ENCODE measurements around the gene TMED8.
"Not testable (repeated sequence)": the region's sequence is repeated elsewhere in the genome, so short reads cannot be mapped to it uniquely, and the experiment has no call there.

Gene TMED8

DNA sequence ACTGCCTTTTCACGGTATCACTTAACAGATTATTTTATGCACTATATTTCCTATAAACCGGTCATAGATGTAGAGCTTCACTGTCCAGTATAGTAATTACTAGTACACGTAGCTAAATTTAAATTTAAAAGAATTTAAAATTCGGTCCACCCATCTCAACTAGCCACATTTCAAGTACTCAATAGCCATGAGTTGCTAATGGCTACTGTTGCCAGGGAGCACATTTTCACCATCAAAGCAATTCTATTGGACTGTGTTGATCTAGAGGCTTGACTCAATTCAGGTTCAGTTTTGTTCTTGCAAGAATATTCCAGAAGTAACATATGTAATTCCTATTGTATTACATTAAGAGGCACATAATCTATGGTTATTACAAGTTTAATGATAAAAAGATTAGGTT, 20.0 kb downstream of the TMED8 start:
- no peak for DNase-seq

DNA sequence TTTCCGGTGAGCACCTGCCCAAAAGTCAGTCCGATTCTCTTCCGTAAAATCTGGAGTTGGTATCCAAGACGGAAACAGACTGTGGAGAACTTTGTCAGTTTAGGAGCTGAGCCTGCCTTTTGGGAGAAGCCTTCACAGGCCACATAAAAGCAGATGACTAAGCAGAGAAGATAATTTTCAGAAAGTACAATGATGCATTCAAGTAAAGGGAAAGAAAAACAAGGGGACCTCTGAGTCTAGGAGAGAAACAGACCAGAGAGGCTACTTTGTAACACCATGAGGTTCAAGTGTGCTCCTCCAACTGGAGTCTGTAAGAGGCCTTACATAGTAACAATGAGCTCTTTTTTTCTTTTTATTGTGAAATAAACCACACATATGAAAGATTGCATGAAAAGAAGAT, 21.1 kb downstream of the TMED8 start:
- no peak for DNase-seq

DNA sequence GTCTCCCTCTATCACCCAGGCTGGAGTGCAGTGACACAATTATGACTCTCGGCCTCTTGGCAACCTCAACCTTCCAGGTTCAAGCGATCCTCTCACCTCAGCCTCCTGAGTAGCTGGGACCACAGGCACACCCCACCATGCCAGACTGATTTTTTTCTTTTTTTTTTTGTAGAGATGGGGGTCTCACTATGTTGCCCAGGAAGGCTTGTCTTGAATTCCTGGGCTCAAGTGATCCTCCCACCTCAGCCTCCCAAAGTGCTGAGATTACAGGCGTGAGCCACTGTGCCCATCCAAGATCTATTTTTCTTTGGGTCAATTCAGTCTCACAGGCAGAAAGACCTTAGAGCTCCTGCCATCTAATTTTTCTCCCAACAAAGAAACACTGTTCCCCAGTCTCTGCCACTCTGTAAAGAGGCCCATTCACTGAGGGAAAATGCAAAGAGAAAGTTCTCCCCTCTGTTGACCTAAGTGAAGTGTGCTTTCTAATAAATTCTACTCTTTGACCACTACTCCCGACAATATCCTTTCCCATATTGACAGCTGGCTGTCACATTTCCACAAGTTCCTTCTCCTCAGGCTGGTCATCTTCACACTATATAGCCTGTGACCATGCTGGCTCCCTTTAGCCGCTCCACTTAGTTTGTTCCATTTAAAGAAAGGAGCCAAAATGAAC, 23.3 kb downstream of the TMED8 start:
- DNase-seq: no peak

DNA sequence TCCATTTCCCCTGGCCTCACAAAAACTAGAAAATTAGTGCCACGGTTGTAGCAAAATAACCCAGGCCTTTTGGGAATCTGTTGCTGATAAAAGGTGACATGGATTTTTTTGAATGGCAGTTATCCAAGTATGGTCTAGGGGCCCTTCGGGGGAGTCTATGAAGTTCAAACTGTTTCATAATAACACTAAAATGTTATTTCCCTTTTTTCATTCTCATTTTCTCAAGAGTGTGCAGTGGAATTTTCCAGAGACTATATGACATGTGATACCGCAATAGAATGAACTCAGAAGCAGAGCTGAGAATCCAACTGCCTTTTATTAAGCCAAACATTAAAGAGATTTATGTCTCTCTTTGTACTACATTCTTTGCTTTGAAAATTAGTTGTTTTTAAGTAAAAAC, 29.1 kb downstream of the TMED8 start:
- DNase-seq: no peak

DNA sequence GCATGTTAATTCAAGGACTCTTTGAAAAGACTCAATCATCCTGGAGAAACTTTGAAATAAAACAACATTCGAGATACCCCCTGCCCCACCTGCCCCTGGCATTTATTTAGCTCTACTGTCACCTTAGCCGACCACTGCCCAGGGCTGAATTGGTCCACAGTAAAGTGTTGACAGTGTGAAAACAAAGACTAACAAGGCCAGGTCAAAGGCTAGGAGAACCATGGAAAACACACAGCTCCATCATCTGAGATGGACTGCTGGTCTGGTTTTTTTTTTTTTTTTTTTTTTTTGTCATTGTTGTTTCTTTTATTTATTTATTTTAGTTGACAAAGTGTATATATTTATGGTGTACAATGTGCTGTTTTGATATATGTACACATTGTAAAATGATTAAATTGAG, 30.4 kb downstream of the TMED8 start:
- DNase-seq: no peak

DNA sequence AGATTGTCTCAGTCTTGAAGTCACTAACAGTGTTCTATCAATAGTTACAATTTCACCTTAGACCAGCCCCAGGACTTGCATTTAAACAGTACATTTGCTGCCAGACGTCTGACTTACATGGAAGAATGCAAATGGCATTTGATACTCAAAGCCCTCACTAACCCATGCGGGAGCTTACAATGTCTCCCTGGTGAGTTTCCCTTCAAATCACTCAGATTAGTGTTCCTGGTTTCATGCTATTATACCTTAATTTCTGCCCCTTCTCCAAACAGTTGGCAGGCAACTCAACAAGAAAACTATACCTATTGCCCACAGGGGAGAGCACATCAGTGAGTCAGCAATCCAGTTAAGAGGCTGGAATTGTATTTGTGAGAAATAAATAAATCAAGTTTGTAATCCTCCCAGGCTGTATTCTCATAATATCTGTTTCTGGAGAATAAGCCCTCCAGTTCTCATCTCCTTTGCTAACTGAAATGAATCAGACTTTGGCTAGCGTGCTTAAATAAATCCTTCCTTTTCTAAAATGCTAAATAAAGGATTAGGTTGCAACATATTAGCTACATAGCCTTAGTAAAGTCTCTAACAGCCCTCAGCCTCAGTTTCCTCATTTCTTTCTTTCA, 32.4 kb downstream of the TMED8 start:
- no peak for DNase-seq

DNA sequence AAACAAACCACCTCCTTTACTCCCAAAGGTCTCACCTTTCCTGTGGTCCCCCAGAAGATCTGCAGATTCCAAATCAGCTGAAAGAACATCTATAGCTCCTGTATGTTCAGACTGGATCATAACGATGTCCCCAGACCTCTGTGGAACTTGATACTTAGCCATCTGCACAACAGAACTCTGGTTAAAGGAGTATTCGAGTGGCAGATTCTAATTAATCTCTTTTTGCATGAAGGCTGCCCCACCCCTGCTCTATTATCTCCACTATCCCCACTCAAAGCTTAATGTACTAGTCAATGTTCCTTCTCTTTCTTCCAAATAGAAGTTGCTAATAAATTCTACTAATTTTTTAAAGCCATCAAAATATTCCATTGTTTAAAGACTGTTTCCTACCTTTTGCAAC, 33.2 kb downstream of the TMED8 start:
- no peak for DNase-seq

DNA sequence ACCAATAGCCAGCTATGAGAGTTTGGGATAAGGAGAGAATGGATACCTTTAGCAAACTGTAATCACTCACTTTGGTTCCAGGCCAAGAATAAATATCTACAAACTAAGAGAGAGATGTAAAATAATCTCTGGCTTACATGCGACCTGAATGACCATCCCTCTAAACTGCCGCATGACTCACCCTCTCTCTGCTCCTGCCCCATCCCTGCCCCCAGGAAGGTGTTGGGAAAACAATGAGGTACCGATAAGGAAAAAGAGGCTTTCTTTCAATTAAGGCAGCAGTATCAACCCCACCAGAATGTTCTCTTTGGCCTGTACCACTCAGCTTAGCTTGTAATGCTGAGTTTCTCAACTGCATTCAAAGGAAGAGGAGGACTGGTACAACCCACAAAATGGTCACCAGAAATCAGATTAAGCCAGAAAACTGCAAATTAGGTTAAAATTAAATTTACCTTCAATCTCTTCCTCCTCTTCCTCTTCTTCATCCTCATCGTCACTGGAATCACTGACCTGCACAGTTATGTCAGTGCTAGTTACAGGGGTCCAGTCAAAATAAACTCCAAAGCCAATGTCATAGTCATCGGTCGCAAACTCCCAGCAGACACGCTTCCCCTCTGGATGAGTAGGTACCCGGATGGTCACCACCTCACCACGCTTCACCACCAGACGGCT, 34.0 kb downstream of the TMED8 start:
- no peak for DNase-seq

DNA sequence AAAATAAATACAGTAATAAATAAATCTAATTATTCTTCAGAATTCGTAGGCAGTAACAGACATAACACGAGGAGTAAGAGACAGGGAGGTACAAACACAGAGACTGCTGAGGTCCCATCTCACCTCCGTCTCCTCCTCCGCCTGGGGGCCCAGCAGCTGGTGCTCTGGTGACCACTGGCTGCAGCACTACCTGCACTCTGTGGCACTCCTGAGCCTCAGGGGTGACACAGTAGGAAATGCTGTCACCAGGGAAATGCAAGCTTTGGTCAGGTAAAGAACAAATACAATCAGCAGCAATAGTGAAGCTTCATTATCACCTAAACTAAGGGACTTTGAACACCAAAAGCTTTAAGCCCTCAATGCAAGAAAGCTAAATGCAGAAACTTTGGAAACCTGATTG, 36.5 kb downstream of the TMED8 start:
- DNase-seq: no peak

DNA sequence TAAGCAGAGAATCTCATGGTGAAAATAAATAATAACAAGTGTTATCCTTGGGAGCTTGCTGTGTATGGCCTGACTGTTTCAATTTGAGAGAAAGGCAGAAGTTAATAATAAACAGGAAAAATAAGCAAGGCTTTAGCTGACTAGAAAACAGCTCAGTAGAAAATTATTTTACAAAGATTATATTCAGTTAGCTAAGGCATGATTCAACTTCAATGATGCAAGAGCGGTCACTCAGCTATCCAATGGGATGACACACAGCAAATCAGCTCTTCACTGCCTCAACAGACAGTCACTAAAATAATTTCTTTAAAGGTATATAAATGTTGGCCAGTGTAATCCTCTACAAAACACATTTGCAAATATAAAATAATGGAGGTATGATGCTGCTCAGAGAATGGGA, 37.5 kb downstream of the TMED8 start:
- DNase-seq: no peak

DNA sequence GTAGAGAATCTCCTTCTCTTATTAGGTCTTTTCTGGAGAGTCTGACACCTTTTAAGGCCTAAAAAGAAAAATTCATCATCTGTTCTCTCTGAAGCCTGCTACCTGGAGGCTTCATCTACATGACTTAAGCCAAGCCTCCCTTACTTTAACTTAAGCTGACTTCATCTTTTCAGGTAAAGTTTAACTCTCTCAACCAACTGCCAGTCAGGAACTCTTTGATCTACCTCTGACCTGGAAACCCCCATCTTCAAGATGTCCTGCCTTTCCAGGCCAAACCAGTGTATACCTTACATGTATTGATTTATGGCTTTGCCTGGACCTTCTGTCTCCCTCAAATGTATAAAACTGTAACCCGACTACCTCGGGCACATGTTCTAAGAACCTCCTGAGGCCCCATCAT, 38.6 kb downstream of the TMED8 start:
- DNase-seq: no peak

DNA sequence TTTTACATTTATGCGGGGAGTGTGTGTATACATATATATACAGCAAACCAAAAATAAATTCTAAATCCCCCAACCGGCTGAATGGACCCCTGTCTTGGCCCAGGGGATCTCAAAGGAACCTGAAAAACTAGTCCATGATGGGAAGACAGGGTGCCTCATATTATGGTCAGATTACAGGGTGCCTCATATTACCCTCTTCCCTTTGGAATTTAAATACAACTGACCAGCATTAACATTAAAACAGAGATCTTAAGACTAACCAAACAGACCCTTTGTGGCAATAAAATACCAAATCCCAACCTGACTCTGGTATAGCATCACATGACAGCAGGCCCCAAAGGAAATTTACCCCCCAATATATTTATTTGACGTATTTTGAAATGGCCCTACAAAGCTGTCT, 39.0 kb downstream of the TMED8 start:
- DNase-seq: no peak

DNA sequence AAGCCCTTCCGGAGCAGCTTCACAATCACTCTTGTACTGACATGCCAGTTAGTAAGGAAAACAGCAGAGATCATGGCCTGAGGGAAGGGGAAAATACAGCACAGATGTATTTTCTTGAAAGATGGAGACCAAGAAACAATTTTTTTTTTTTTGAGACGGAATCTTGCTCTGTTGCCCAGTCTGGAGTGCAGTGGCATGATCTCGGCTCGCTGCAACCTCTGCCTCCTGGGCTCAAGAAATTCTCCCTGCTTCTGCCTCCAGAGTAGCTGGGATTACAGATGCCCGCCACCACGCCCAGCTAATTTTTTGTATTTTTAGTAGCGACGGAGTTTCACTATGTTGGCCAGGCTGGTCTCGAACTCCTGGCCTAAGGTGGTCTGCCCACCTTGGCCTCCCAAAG, 39.6 kb downstream of the TMED8 start:
- DNase-seq: not testable (repeated sequence)

DNA sequence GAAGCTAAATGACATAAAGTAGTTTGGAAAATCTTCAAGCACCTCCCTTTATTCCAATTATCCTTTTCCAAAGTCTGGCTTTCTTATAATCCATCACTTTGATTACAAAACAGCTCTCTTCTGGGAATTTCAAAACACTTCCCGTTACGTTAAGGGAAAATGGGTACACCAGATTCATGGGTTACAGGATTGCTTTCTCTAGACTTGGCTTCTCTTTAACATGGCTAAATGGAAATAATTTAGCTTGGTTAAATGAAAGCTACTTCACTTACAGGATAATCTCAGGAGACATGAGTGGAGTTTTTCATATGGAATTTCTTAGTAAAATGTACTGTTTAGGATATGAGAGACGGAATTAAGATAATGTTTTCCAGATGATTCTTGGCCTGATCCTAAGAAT, 41.3 kb downstream of the TMED8 start:
- DNase-seq: no peak

DNA sequence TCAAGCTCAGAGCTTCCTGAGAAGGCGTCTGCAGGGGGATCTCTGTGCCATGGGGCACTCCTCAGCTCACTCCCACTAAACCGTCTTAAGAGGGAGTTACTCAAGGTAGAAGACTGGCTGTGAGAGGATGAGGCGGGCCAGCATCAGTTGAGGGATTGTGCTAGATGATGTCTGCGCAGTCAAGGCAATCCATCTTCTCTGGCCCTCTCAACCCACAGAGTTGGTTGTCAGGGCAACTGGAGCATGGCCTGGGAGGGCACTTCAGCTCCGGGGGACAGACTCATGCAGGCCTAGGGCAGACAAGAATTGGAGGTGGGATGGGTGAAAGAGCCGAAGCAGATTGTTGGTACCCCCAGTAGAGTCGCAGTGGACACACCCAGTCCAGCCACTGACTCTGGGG, 47.0 kb downstream of the TMED8 start:
- DNase-seq: no peak

DNA sequence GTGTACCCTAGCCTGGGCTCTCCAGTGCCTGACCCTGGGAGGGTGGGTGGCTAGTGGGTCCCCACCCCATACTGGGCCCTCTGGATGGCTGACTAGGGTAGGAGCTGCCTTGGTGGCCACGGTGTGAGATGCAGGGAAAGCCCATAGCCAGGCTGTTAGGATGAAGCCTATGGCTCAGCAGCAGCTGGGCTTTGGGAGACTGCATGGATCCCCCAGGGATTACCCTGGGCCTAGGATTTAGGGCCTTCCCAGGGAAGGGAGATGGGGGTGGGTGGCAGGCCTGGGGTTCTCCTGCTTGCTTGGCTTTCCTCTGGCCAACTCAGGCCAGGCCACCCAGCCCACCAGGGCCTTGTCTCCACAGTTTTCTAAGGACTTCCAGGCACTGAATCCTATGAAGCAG, 49.8 kb downstream of the TMED8 start:
- no peak for DNase-seq

DNA sequence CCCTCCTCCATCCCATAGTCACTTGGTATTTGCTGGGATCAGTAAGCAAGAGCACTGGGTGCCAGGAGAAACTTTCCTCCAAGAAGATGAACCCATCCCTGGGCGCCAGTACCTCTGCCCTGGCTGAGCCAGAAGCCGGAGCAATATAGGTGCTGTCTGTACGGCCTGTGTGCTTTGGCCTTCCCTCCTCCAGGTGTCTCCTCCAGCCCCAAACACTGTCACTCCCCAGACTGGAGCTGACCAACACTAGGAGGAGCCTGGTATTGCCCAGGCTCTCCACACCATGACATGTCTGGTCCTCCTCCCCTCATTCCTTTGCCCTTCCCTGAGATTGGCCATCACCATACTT, 51.2 kb downstream of the TMED8 start:
- DNase-seq: no peak

DNA sequence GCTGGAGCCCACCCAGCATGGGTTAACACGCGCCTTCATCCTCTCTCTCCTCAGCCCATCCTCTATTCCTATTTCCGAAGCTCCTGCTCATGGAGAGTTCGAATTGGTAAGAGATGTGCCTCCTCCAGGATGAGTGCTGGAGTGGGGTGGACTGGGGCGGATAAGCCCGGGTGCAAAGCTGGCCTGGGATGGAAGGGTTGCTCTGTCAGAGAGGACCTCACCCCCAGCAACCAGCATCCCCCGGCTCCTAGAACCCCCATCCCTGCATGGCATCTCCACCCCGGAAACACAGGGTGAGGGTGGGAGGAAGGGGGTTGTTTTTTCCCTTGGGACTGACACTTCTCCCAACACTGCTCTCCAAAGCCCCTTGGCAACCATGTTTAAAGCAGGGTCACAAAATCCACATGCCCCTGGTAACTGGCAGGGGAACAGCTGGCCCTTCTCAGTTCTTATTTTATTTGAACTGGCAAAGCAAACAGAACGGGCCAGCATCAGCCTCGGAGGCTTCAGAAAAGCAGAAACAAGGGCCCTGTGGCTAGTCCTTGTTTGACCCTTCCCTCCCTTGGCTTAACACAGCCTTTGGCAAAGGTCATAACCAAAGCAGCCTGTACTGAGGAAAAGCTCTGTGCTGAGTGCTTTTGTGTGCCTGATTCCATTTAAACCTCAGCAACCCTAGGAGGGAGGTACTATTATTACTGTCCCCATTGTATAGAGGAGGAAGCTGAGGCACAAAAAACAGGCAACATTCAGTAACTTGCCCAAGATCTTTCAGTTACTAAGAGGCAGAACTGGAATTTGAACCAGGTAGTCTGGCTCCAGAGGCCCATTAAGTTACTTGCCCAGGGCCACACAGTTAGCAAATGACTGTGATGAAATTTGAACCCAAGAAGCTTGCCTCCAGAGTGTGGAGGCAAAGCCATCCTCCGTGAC, 51.8 kb downstream of the TMED8 start:
- no peak for DNase-seq

DNA sequence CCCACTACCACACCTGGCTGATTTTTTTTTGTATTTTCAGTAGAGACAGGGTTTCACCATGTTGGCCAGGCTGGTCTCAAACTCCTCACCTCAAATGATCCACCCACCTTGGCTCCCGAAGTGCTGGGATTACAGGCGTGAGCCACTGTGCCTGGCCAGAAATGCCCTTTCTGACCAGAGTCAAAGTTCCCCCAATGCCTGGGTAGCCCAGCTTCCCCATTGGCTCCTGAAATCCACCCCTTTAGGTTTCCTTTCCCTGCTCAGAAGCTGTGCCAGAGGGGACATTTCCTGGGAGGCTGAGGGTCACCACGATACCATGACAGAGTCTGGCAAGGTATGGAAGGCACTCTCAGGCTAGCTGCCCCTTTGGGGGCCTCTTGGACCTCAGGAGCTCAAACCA, 52.6 kb downstream of the TMED8 start:
- DNase-seq: no peak

DNA sequence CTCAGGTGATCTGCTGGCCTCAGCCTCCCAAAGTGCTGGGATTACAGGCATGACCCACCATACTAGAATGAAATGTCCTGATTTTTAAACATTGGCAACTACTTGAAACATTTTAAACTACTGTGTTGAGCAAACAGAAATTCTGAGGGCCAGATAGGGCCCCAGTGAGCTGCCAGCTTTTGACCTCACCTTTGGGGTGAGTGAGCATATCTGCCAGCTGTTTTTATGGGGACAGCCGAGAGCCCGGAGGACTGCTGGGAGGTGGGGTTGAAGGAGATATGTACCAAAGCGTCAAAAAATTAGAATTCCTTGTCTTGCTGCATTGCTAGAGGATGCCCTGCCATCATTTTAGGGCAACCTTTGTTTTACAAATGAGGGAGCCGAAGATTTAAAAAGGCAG, 53.3 kb downstream of the TMED8 start:
- DNase-seq: no peak

DNA sequence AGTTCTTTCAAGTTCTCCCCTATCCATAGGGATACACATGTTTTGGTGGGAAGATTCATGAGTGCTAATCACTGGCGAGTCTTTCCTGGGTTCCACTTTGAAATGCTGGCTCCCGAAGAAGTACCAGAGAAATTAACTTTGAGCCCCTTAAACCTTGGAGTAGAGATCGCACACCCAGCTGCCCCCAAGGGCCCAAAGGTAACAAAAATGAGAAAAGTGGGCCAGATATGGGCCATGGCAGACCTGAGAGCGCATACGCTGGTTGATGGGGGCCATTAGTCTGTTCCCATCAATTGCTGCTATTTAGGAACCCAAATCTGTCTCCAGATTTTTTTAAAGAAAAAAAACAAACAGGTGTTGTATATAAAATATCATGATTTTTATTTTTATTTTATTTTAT, 53.9 kb downstream of the TMED8 start:
- DNase-seq: no peak

DNA sequence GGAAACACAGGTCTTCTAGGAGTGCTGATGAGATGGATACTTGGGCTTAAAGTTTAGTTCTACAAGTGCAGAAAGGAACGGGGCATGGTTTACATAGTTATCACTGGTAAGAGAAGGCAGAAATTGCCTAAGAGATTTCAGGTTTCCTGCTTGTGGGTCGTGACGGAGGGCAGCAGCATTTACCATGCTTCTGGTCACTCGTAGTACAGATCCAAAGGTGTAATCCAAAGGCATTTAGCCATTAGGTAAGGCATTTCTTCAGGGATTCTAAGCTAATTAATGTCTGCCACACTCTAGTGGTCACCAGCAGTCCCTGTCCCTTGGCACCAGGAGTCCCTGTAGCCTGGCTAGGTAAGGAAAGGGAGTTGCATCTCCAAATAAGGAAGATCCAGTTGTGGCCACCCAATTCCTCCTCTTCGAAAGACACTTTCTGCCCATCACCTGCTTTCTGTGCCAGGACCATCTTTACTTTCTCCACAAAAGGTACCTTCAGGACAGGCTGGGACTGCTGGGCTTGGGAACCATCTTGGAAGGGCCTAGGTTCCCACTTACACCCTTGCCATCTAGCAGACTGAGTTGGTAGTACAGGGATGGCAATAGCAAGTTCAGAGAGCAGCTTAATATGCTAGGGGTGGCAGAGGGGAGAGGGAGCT, 54.5 kb downstream of the TMED8 start:
- DNase-seq: no peak

Data from CD4-positive, alpha-beta T cell treated with Interferon gamma for 1 hour (primary cell).